ENCODE data around the gene C1orf35.

Gene C1orf35

DNA sequence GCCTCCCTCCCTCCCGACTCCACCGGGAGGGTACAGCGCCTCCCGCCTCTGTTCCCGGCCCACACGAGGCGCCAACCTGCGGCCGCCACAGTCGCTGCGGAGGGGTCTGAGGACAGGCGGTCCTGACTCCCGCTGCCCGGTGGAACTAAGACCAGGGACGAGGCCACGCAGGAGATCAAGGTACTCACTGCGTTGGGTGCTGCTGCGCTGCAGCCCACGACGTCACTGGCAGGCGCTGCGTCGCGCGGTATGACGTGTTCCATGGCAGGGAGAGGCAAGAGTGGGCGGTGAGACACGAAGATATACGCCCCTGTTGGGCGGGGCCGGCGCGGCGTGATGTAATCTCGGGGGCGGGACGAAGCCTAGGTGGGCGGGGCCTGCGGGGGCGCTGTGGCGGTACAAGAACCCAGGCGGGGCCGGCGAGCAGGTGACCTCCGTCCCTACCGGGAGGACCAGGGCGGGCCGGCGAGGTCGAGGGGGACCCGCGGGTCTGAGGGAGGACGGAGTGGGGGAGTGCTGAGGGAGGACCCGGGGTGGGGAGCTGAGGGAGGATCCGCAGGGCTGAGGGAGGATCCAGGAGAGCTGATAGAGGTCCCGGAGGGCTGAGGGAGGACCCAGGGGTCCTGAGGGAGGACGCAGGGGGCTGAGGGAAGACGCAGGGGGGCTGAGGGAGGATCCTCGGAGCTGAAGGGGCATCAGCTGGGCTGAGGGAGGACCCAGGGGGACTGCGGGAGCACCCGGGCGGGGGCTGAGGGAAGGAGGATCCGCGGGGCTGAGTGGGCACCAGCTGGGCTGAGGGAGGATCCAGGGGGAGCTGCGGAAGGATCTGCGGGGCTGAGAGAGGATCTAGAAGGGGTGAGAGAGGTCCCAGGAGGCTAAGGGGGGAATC is 6.2 kb upstream of the C1orf35 start, which contains the start of gene MRPL55:
TSS of gene MRPL55 (minus strand) at position 227 of the 889 bp plus-strand sequence. CDS start 1,039 bp downstream, outside the sequence.
- DNase-seq = peak; percentile 99

DNA sequence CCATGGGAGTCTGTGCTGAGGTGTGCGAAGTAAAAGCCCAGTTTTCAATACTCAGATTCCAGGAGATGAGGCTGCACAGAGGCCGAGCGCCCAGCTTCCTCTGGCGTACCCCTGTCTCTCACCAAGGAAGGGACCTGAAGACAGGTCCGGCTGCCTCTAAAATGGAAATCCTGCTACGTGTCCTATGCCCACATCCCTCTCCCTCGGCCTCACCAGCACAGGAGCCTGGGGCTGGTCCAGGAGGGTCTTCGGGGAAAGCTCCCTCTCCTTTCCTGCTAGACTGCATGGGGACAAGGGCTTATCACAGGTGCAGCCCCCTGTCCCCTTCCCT is 5.6 kb upstream of the C1orf35 start:
- no peak for DNase-seq

GRCh38 chr1:228108055-228108690 is 5.0 kb upstream of the C1orf35 start:
- DNase-seq = no peak

- DNase-seq = no peak
Observed at GRCh38 chr1:228107636-228108035, 4.5 kb upstream of the C1orf35 start.

- no peak for DNase-seq
Observed at GRCh38 chr1:228106800-228107054, 3.6 kb upstream of the C1orf35 start.

- no peak for DNase-seq
Observed at GRCh38 chr1:228105996-228106799, 3.1 kb upstream of the C1orf35 start.

DNA sequence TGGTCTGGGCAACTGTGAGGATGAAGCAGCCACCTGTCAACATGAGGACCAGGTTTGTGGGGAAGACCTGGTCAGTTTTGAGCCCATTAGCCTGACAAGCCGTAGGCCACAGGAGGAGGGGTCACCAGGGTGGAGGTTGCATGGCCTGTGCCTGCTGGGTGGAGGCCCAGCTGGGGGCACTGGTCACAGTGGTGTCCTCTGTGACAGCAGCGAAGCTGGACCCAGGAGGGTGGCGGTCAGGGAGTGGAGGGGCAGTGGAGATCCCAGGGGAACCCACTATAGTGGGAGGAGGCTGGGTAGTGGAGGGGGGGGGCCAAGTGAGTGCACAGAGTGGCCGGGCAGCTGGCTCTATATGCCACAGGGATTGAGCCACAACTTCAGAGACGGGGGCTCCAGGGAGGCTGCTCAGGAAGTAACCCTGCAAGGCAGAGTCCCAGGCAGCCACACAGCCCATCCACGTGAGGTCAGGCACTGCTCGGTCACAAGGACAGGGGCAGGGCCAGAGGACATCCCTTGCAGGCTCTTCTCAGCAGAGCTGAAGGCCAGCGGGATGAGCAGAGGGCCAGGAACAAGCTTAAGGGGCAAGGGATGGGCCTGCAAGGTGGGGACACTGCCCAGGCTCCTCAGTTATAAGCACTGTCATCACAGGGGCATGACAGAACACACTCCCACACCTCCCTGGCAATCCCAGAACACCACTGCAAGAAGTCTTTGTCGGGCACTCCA is 2.3 kb upstream of the C1orf35 start:
- DNase-seq = no peak

- DNase-seq = no peak
Observed at GRCh38 chr1:228104526-228105269, 1.6 kb upstream of the C1orf35 start.

DNA sequence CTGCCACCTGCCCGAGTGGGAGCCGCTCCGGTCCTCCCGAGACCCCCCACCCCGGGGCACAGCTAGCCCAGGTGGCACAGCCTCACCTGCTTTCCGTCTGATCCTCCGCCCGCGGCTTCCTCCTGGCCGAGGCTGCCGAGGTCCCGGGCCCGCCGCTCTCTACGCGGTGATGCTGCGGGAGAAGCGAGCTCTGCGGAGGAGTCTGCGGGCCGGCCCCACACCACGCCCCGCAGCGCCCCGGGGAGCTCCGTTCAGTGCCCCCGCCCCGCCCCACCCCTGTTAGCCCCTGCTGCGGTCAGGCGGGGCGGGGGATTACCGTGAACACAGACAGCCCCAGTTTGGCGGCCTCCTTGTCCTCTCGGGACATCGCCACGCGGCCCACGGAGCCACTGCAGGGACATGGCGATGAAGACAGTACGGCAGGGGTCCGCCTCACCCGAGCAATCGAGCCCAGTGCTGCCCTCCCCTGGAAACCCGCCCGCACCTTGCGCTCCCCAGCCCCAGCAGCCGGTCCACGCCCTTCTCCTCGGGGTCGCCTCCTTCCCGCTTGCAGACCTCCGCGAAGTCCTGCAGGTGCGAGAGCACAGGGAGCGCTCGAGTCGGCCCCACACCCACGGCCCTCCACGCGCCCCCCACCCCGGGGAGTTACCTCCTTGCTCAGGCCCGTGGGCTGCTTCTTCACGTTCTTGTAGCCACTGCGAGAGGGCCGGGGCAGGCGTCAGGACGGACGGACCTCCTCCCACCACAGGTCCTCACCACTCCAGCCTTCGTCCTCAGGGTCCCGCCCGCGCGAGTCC is 933 bp downstream of the C1orf35 start:
- peak; percentile 46 for DNase-seq

GRCh38 chr1:228101614-228101993 is 1.5 kb downstream of the C1orf35 start:
- DNase-seq = no peak

GRCh38 chr1:228100822-228101613 is 2.1 kb downstream of the C1orf35 start:
- no peak for DNase-seq

- DNase-seq = no peak
Observed at GRCh38 chr1:228099331-228099732, 3.8 kb downstream of the C1orf35 start.

DNA sequence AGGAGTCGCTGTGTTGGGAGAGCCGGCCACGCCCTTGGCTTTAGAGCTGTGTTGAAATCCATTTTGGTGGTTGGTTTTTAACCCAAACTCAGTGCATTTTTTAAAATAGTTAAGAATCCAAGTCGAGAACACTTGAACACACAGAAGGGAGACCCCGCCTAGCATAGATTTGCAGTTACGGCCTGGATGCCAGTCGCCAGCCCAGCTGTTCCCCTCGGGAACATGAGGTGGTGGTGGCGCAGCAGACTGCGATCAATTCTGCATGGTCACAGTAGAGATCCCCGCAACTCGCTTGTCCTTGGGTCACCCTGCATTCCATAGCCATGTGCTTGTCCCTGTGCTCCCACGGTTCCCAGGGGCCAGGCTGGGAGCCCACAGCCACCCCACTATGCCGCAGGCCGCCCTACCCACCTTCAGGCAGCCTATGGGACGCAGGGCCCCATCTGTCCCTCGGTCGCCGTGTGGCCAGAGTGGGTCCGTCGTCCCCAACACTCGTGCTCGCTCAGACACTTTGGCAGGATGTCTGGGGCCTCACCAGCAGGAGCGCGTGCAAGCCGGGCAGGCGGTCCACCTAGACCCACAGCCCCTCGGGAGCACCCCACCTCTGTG is 4.7 kb downstream of the C1orf35 start:
- no peak for DNase-seq

DNA sequence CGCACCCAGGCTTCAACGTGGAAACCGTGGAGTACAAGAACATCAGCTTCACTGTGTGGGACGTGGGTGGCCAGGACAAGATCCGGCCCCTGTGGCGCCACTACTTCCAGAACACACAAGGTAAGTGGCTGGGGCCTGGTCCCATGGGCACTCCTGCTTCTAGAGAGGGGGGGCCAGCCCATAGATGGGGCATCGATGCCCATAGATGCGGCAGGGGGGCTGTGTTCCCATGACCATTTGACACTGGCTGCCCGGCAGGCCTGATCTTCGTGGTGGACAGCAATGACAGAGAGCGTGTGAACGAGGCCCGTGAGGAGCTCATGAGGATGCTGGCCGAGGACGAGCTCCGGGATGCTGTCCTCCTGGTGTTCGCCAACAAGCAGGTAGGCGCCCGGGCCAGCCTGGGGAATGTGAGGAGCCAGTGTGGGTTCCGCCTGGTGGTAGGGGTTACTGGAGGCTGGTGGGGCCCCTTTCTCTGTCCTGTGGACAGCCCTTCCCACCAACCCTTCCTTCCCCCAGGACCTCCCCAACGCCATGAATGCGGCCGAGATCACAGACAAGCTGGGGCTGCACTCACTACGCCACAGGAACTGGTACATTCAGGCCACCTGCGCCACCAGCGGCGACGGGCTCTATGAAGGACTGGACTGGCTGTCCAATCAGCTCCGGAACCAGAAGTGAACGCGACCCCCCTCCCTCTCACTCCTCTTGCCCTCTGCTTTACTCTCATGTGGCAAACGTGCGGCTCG is 5.6 kb downstream of the C1orf35 start:
- DNase-seq = no peak

GRCh38 chr1:228096416-228097332 is 6.5 kb downstream of the C1orf35 start:
- no peak for DNase-seq

DNA sequence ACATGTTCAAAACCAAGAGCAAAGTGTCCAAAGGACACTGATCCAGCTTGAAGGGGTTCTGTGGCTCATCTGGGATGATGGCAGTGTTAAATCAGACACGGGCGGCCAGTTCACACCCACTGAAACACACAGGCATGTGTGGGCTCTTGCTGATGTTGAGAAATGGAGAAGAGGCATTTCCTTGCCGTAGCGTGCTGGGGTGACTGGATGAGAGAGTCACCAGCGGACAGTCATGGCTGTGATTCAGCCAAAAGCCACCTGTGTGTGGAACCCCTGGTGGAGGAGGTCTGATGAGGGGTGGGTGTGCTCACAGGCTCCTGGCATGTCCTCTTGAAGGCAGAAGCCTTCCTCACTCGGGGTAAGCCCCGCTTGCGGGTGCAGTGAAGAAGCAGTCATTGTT is 7.2 kb downstream of the C1orf35 start:
- DNase-seq = no peak

GRCh38 chr1:228095161-228095560 is 8.0 kb downstream of the C1orf35 start:
- no peak for DNase-seq

DNA sequence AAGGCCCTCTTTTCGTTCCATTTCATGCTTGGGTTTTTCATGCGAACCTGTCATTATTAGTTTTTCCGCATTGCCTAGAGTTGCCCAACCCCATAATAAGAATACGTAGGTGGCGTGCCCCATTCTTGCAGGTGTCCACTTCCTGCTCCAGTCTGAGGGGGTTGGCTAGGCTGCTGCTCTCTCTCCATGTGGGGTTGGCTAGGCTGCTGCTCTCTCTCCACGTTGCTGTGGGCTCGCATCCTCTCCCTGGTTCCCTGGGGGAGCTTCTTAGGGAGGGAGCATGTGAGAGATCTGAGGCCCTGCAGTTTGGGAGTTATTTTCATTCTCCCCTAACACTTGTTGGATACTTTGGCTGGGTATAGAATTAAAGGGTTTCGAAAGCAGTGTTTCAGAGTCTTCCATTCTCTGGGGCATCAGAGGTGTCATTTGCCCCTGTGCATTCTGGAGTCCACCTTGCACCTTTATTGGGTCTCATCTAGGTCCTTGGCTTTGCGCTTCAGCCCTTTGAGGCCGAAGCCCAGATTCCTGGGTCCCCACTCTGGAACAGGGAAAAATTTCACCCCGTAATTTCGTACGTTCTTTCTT is 8.6 kb downstream of the C1orf35 start:
- no peak for DNase-seq

Data from left hindlimb (tissue), 1 donor.